Bronchial smooth muscle cell (primary cell): ENCODE measurements around the gene USP9Y. TPM values are rescaled to one million over a fixed set of nuclear protein-coding genes. Genes with fewer than 3 reads are reported as not detected.

Experiments used
- total RNA-seq: library from RNA; depleted of rRNA; stranded (reverse); fragments of >200 nt; gene quantifications from 2 replicates; pipeline ENCODE4 v1.2.1, GENCODE V29; 2014

The USP9Y gene, protein sequence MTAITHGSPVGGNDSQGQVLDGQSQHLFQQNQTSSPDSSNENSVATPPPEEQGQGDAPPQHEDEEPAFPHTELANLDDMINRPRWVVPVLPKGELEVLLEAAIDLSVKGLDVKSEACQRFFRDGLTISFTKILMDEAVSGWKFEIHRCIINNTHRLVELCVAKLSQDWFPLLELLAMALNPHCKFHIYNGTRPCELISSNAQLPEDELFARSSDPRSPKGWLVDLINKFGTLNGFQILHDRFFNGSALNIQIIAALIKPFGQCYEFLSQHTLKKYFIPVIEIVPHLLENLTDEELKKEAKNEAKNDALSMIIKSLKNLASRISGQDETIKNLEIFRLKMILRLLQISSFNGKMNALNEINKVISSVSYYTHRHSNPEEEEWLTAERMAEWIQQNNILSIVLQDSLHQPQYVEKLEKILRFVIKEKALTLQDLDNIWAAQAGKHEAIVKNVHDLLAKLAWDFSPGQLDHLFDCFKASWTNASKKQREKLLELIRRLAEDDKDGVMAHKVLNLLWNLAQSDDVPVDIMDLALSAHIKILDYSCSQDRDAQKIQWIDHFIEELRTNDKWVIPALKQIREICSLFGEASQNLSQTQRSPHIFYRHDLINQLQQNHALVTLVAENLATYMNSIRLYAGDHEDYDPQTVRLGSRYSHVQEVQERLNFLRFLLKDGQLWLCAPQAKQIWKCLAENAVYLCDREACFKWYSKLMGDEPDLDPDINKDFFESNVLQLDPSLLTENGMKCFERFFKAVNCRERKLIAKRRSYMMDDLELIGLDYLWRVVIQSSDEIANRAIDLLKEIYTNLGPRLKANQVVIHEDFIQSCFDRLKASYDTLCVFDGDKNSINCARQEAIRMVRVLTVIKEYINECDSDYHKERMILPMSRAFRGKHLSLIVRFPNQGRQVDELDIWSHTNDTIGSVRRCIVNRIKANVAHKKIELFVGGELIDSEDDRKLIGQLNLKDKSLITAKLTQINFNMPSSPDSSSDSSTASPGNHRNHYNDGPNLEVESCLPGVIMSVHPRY (N-terminal part only)
- total RNA-seq = 18.8 and 20.3 TPM in 2 replicates

DNA sequence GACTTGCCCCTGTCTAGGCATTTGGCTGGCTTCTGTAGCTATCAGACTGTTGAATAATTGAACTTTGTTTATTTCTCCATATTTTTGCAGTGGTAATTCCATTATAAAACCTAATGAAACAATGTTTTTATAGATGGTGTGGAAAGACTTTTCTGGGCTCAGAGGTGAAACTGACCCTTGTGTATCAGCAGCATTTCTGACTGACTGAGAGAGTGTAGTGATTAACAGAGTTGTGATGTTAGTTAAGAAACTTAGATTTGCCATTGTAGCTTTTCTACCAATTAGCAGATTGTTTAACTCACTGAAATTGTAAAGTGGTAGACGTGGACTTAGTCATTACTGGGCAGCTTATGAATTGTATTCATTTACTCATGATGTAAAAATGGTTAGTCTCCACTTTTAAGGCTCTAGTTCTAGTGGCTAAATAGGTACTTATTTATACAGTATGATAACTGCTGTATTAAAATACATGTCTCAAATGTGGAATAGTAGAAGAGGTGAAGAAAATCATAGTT, at the start of gene USP9Y:
TSS of gene USP9Y (plus strand) at position 51 of the 515 bp plus-strand sequence. CDS start 8,217 bp downstream, outside the sequence.

GRCh38 chrY:12904618-12905516, 203.8 kb downstream of the USP9Y start, which contains the start of gene DDX3Y:
Gene DDX3Y (plus strand): TSS chrY:12904868. CDS start chrY:12904937, 69 bp downstream.

Other genes with a start within 250 kb of the USP9Y start
- 45.3 and 46.8 TPM in 2 replicates for gene DDX3Y, start 203.6 kb downstream of the USP9Y start, total RNA-seq